Activated naive CD8-positive, alpha-beta T cell (primary cell): ENCODE results near the gene PRR23E.

Experiments used
- H3K27ac Mint-ChIP-seq: one replicate; pipeline ENCODE4 v1.8.0; 2021; ENCODE audit warnings: mixed read lengths
- H3K27me3 Mint-ChIP-seq: one replicate; pipeline ENCODE4 v1.8.0; 2021; ENCODE audit warnings: mixed read lengths
- H3K36me3 Mint-ChIP-seq: one replicate; pipeline ENCODE4 v1.8.0; 2021; ENCODE audit warnings: mixed read lengths
- H3K4me1 Mint-ChIP-seq: one replicate; pipeline ENCODE4 v1.8.0; 2021; ENCODE audit warnings: low read depth, mixed read lengths
- H3K4me3 Mint-ChIP-seq: one replicate; pipeline ENCODE4 v1.8.0; 2021; ENCODE audit warnings: mild to moderate bottlenecking, mixed read lengths
- H3K9me3 Mint-ChIP-seq: one replicate; pipeline ENCODE4 v1.8.0; 2021; ENCODE audit warnings: low read depth, mixed read lengths

Gene PRR23E

GRCh38 chr3:127207727-127208482, 15.0 kb downstream of the PRR23E start:
- Mint-ChIP-seq H3K4me3 (no peak overlapping the region), H3K9me3 (no peaks in the 10 kb centered on the region), H3K4me1 (no peaks in the 10 kb centered on the region), H3K27ac (no peak overlapping the region), H3K36me3 (no peaks in the 10 kb centered on the region), H3K27me3 (no peaks in the 10 kb centered on the region)

GRCh38 chr3:127208483-127209100, 15.7 kb downstream of the PRR23E start:
- Mint-ChIP-seq H3K36me3 (no peaks in the 10 kb centered on the region), H3K27ac (no peak overlapping the region), H3K27me3 (no peaks in the 10 kb centered on the region), H3K4me1 (no peaks in the 10 kb centered on the region), H3K4me3 (no peak overlapping the region), H3K9me3 (no peaks in the 10 kb centered on the region)

GRCh38 chr3:127209155-127209839, 16.4 kb downstream of the PRR23E start:
- H3K9me3 Mint-ChIP-seq, result no peaks in the 10 kb centered on the region
- no peaks in the 10 kb centered on the region for H3K27me3 Mint-ChIP-seq
- H3K36me3 Mint-ChIP-seq, result no peaks in the 10 kb centered on the region
- H3K27ac Mint-ChIP-seq, result no peak overlapping the region
- H3K4me1 Mint-ChIP-seq, result no peaks in the 10 kb centered on the region
- no peak overlapping the region for H3K4me3 Mint-ChIP-seq

GRCh38 chr3:127209840-127210653, 17.1 kb downstream of the PRR23E start:
- no peak overlapping the region for H3K4me3 Mint-ChIP-seq
- no peaks in the 10 kb centered on the region for H3K36me3 Mint-ChIP-seq
- H3K27me3 Mint-ChIP-seq, result no peaks in the 10 kb centered on the region
- H3K9me3 Mint-ChIP-seq, result no peaks in the 10 kb centered on the region
- no peak overlapping the region for H3K27ac Mint-ChIP-seq
- no peaks in the 10 kb centered on the region for H3K4me1 Mint-ChIP-seq

GRCh38 chr3:127210654-127210943, 17.7 kb downstream of the PRR23E start:
- Mint-ChIP-seq H3K9me3 (no peaks in the 10 kb centered on the region), H3K27ac (no peak overlapping the region), H3K4me3 (no peak overlapping the region), H3K4me1 (no peaks in the 10 kb centered on the region), H3K27me3 (no peaks in the 10 kb centered on the region), H3K36me3 (no peaks in the 10 kb centered on the region)

- no peaks in the 10 kb centered on the region for H3K4me1 Mint-ChIP-seq
- no peak overlapping the region for H3K4me3 Mint-ChIP-seq
- no peaks in the 10 kb centered on the region for H3K27me3 Mint-ChIP-seq
- no peaks in the 10 kb centered on the region for H3K36me3 Mint-ChIP-seq
- H3K27ac Mint-ChIP-seq, result no peak overlapping the region
- no peaks in the 10 kb centered on the region for H3K9me3 Mint-ChIP-seq
These were observed 18.5 kb downstream of the PRR23E start for GRCh38 chr3:127211118-127212060.

GRCh38 chr3:127212231-127212630, 19.3 kb downstream of the PRR23E start:
- no peak overlapping the region for H3K27ac Mint-ChIP-seq
- H3K36me3 Mint-ChIP-seq, result no peaks in the 10 kb centered on the region
- H3K4me1 Mint-ChIP-seq, result no peaks in the 10 kb centered on the region
- no peaks in the 10 kb centered on the region for H3K27me3 Mint-ChIP-seq
- no peaks in the 10 kb centered on the region for H3K9me3 Mint-ChIP-seq
- H3K4me3 Mint-ChIP-seq, result no peak overlapping the region

GRCh38 chr3:127212711-127213110, 19.8 kb downstream of the PRR23E start:
- no peaks in the 10 kb centered on the region for H3K9me3 Mint-ChIP-seq
- no peak overlapping the region for H3K4me3 Mint-ChIP-seq
- no peaks in the 10 kb centered on the region for H3K27me3 Mint-ChIP-seq
- H3K27ac Mint-ChIP-seq, result no peak overlapping the region
- H3K36me3 Mint-ChIP-seq, result no peaks in the 10 kb centered on the region
- H3K4me1 Mint-ChIP-seq, result no peaks in the 10 kb centered on the region

GRCh38 chr3:127213381-127213918, 20.5 kb downstream of the PRR23E start:
- Mint-ChIP-seq H3K9me3 (no peaks in the 10 kb centered on the region), H3K27me3 (no peaks in the 10 kb centered on the region), H3K4me3 (no peak overlapping the region), H3K4me1 (no peaks in the 10 kb centered on the region), H3K36me3 (no peaks in the 10 kb centered on the region), H3K27ac (no peak overlapping the region)

GRCh38 chr3:127214975-127215374, 22.0 kb downstream of the PRR23E start:
- Mint-ChIP-seq H3K4me1 (no peaks in the 10 kb centered on the region), H3K27me3 (no peaks in the 10 kb centered on the region), H3K27ac (no peak overlapping the region), H3K36me3 (no peaks in the 10 kb centered on the region), H3K9me3 (no peaks in the 10 kb centered on the region), H3K4me3 (no peak overlapping the region)

- peaks cover 3% of the 10 kb centered on the region for H3K27me3 Mint-ChIP-seq
- H3K4me3 Mint-ChIP-seq, result no peak overlapping the region
- H3K27ac Mint-ChIP-seq, result no peak overlapping the region
- no peaks in the 10 kb centered on the region for H3K36me3 Mint-ChIP-seq
- H3K4me1 Mint-ChIP-seq, result no peaks in the 10 kb centered on the region
- no peaks in the 10 kb centered on the region for H3K9me3 Mint-ChIP-seq
These were observed 22.9 kb downstream of the PRR23E start for GRCh38 chr3:127215714-127216414.

- Mint-ChIP-seq H3K4me3 (no peak overlapping the region), H3K27ac (no peak overlapping the region), H3K36me3 (no peaks in the 10 kb centered on the region), H3K4me1 (no peaks in the 10 kb centered on the region), H3K27me3 (peaks cover 3% of the 10 kb centered on the region), H3K9me3 (no peaks in the 10 kb centered on the region)
These were observed 23.7 kb downstream of the PRR23E start for GRCh38 chr3:127216415-127217261.
